Stimulated activated naive CD8-positive, alpha-beta T cell treated with anti-CD3 and anti-CD28 coated beads, Interleukin-15, amount 100 ng/mL, for 72 hours (primary cell): Measurements from ENCODE around the gene KPNA6.

Experiments
- ATAC-seq: fragments of 150-1000 bp; cut with Tn5 transposase; 2 replicates; pipeline ENCODE4 v1.10.0; 2021; ENCODE audit warnings: mild to moderate bottlenecking, moderate library complexity
- DNase-seq, 2 donors: peaks; one replicate each; pipeline ENCODE4 v3.0.0; 2021 to 2022
- H3K27ac Mint-ChIP-seq, 2 donors: one replicate each; pipeline ENCODE4 v1.8.0; 2022; ENCODE audit warnings: mild to moderate bottlenecking in 2 of 2, mixed read lengths in 2 of 2, moderate library complexity in 2 of 2
- H3K27me3 Mint-ChIP-seq: one replicate; pipeline ENCODE4 v1.8.0; 2022; ENCODE audit warnings: mixed read lengths
- H3K4me1 Mint-ChIP-seq: one replicate; pipeline ENCODE4 v1.8.0; 2022; ENCODE audit warnings: mild to moderate bottlenecking, mixed read lengths
- H3K4me3 Mint-ChIP-seq, 2 donors: one replicate each; pipeline ENCODE4 v1.8.0; 2022; ENCODE audit warnings: mild to moderate bottlenecking in 2 of 2, mixed read lengths in 2 of 2, moderate library complexity in 1 of 2
- H3K9me3 Mint-ChIP-seq, 2 donors: one replicate each; pipeline ENCODE4 v1.8.0; 2022; ENCODE audit warnings: mixed read lengths in 2 of 2

The KPNA6 gene

DNA sequence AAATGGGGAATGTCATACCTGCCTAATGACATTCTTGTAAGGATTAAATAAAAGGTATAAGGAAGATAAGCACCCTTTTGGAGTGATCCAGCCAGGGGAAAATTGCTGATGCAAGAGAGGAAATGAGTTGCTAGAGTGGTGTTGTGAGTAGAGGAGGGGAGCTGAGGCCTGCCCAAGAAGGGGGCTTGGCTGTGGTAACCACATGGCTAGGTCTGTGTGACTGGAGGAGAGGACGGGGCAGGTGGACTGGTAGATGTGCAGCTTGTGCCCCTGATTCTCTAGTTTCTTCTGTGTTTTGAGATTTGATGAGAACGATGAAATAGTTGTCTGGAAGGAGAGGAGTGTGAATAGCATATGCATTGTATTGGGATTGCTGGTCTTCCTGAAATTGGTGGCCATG lies 78.2 kb downstream of the KPNA6 start:
- H3K4me1 Mint-ChIP-seq: peaks cover 62% of the 10 kb centered on the region
- peak overlapping the region; percentile 81 for H3K4me3 Mint-ChIP-seq

GRCh38 chr1:32186491-32186890 lies 78.6 kb downstream of the KPNA6 start:
- peaks cover 60% of the 10 kb centered on the region for H3K4me1 Mint-ChIP-seq
- H3K27me3 Mint-ChIP-seq: no peaks in the 10 kb centered on the region
- peak overlapping the region; percentile 81 for H3K4me3 Mint-ChIP-seq
- no peaks in the 10 kb centered on the region for H3K9me3 Mint-ChIP-seq
- ATAC-seq: peak; percentile 6
- DNase-seq: no peak
- H3K27ac Mint-ChIP-seq: peak overlapping the region; percentile 100

More for the DNA sequence above, 78.2 kb downstream of the KPNA6 start:
- no peaks in the 10 kb centered on the region for H3K9me3 Mint-ChIP-seq
- peak in 1 of 2 donors; percentile 45 for DNase-seq
- H3K27ac Mint-ChIP-seq: peak overlapping the region; percentile 100
- peak; percentile 83 for ATAC-seq
- no peaks in the 10 kb centered on the region for H3K27me3 Mint-ChIP-seq

DNA sequence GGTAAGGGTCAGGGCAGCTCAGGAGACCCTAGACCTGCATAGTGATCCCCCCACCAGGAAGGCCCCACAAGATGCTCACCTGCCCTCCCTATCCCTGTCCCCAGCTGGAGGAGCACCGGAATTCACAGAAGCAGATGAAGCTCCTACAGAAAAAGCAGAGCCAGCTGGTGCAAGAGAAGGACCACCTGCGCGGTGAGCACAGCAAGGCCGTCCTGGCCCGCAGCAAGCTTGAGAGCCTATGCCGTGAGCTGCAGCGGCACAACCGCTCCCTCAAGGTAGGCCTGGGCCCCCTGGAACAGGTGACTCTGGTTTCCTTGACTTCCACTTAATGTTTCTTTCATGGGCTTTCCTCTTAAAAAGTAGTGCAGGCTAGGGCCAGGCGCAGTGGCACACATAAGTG lies 80.0 kb downstream of the KPNA6 start:
- no peaks in the 10 kb centered on the region for H3K9me3 Mint-ChIP-seq
- no peak for ATAC-seq
- H3K27ac Mint-ChIP-seq: peak overlapping the region in 1 of 2 donors; percentile 13
- no peak overlapping the region for H3K4me3 Mint-ChIP-seq
- DNase-seq: no peak
- no peaks in the 10 kb centered on the region for H3K27me3 Mint-ChIP-seq
- H3K4me1 Mint-ChIP-seq: peaks cover 60% of the 10 kb centered on the region

DNA sequence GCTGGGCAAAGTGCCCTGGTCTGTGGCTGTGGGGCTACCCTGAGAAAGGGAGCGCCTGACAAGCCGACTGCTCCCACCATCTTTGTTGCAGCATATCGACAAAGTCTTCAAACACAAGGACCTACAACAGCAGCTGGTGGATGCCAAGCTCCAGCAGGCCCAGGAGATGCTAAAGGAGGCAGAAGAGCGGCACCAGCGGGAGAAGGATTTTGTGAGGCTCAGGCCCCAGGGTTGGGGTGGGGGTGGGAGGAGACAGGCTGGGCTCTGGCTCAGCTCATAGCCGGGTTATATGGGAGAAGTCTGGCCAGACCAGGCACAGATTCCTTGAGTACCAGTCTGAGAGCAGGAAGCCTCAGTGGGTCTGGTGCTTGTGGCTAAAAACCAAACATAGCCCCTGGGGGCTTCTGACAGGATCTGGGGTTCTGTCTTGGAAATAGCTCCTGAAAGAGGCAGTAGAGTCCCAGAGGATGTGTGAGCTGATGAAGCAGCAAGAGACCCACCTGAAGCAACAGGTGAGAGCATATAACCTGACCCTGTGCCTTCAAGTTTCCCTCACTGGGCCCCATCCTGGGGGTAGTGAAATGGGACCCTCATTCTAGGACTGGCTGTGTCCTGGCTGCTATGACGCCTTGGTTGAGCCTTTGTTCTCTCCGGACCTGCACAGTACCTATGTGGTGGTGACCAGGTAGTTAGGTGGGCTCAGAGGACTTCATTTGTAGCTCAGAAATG lies 84.5 kb downstream of the KPNA6 start:
- Mint-ChIP-seq H3K27me3 (no peaks in the 10 kb centered on the region), H3K9me3 (no peaks in the 10 kb centered on the region), H3K4me1 (peaks cover 67% of the 10 kb centered on the region), H3K4me3 (no peak overlapping the region), H3K27ac (no peak overlapping the region)
- no peak for DNase-seq
- ATAC-seq: no peak

DNA sequence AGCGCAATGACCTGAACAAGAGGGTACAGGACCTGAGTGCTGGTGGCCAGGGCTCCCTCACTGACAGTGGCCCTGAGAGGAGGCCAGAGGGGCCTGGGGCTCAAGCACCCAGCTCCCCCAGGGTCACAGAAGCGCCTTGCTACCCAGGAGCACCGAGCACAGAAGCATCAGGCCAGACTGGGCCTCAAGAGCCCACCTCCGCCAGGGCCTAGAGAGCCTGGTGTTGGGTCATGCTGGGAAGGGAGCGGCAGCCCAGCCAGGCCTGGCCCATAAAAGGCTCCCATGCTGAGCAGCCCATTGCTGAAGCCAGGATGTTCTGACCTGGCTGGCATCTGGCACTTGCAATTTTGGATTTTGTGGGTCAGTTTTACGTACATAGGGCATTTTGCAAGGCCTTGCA lies 87.1 kb downstream of the KPNA6 start:
- DNase-seq (no peak), ATAC-seq (no peak)
- Mint-ChIP-seq H3K4me3 (no peak overlapping the region), H3K27me3 (no peaks in the 10 kb centered on the region), H3K4me1 (peaks cover 83% of the 10 kb centered on the region), H3K27ac (no peak overlapping the region), H3K9me3 (no peaks in the 10 kb centered on the region)

DNA sequence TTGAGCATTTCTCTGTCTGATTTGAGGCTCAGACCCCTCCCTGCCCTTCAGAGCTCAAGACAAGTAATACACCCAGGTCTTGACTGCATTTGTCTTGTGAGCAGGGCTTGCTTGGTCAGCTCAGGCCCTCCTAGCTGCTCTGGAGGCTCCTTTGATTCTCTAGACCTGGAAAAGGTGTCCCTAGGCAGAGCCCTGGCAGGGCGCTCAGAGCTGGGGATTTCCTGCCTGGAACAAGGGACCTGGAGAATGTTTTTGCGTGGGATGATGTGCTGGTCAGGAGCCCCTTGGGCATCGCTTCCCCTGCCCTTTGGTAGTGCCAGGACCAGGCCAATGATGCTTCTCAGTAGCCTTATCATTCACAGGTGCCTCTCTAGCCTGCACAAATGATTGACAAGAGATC lies 87.7 kb downstream of the KPNA6 start:
- H3K4me1 Mint-ChIP-seq: peaks cover 89% of the 10 kb centered on the region
- ATAC-seq: no peak

DNA sequence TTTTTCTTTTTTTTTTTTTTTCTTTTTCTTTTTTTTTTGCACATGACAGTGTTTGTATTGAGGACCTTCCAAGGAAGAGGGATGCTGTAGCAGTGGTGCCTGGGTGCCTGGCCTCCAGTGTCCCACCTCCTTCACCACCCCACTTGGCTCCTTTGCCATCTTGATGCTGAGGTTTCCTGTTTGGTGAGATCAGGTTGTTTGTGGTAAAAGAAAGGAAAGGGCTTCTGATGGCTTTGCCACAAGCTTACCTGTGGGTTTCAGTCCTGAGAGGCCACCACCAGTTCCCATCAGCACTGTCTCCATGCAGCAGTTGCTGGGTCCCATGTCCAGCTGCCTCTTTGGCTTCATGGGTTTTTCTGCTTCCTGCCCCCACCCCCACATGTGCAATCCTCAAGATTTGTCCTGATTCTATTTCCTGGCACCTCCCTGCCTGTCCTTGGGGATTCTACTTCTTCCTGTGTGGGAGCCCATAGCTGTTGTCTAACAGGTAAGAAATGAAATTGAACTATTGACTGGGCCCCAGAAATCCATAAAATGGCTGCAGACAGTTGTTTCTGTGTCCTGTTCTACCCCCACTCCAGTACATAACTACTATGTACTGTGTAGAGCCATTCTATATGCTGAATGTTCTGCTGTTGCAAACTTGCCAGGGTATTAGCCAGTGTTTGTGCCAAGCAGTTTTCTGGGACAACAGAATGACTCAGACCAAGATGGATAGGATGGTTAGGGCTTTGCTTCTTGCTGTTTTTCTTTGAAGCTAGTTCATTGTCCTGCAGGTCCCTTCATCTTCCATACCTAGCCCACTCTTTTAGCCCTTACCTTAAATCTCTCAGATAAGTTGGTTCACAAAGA lies 88.3 kb downstream of the KPNA6 start:
- no peaks in the 10 kb centered on the region for H3K9me3 Mint-ChIP-seq
- H3K27me3 Mint-ChIP-seq: no peaks in the 10 kb centered on the region
- peak in 1 of 2 donors; percentile 33 for DNase-seq
- H3K27ac Mint-ChIP-seq: peak overlapping the region in 1 of 2 donors; percentile 70
- H3K4me1 Mint-ChIP-seq: peaks cover 93% of the 10 kb centered on the region
- ATAC-seq: peak; percentile 35
- H3K4me3 Mint-ChIP-seq: peak overlapping the region in 1 of 2 donors; percentile 46

More for the DNA sequence above, 87.7 kb downstream of the KPNA6 start:
- Mint-ChIP-seq H3K9me3 (no peaks in the 10 kb centered on the region), H3K4me3 (no peak overlapping the region), H3K27ac (no peak overlapping the region), H3K27me3 (no peaks in the 10 kb centered on the region)
- DNase-seq: no peak

GRCh38 chr1:32197074-32197473 lies 89.2 kb downstream of the KPNA6 start:
- Mint-ChIP-seq H3K27me3 (no peaks in the 10 kb centered on the region), H3K4me3 (no peak overlapping the region), H3K9me3 (no peaks in the 10 kb centered on the region), H3K4me1 (peaks cover 93% of the 10 kb centered on the region), H3K27ac (no peak overlapping the region)
- ATAC-seq (no peak), DNase-seq (no peak)

GRCh38 chr1:32197837-32198236 lies 90.0 kb downstream of the KPNA6 start:
- Mint-ChIP-seq H3K9me3 (no peaks in the 10 kb centered on the region), H3K27ac (no peak overlapping the region), H3K4me3 (no peak overlapping the region), H3K4me1 (peaks cover 93% of the 10 kb centered on the region), H3K27me3 (no peaks in the 10 kb centered on the region)
- DNase-seq (no peak), ATAC-seq (no peak)

DNA sequence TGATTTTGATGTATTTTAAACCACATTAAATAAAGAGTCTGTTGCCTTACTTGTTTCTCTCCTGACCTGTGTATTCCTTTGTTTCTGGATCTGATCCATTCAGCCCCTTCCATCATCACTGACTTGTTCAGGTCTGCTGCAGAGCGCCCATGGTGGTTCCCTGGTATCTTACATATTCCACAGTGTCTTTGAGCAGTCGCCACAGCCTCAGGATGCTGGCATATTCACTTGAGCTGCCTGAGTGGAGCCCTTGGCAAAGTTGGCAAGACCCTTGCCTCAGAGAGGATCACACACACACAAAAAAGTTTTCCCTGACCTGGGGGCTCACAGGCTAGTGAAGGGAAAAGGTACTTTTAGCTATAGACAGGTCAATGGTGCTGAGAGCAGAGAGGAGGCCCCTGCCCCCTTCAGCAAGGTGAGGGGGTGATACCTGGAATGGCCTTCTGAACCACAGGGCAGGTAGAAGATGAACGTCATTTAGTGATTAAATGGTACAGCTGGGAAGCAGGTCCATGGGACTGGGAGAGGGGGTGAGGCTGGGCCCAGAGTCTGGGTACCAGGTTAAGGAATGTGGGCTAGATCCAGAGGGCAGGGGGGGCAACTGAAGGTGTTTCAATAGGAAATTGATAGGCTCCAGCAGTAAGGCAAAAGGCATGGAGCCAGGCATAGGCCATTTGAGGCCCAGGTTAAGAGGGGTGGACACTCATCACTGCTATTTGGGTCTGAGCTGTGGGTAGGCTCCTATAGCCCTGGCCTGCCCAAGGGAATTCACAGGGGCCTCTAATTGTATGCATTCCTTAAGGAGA lies 90.6 kb downstream of the KPNA6 start:
- Mint-ChIP-seq H3K4me1 (peaks cover 93% of the 10 kb centered on the region), H3K4me3 (peak overlapping the region; percentile 22 to 77), H3K27ac (no peak overlapping the region), H3K27me3 (no peaks in the 10 kb centered on the region), H3K9me3 (no peaks in the 10 kb centered on the region)
- ATAC-seq (no peak), DNase-seq (no peak)

DNA sequence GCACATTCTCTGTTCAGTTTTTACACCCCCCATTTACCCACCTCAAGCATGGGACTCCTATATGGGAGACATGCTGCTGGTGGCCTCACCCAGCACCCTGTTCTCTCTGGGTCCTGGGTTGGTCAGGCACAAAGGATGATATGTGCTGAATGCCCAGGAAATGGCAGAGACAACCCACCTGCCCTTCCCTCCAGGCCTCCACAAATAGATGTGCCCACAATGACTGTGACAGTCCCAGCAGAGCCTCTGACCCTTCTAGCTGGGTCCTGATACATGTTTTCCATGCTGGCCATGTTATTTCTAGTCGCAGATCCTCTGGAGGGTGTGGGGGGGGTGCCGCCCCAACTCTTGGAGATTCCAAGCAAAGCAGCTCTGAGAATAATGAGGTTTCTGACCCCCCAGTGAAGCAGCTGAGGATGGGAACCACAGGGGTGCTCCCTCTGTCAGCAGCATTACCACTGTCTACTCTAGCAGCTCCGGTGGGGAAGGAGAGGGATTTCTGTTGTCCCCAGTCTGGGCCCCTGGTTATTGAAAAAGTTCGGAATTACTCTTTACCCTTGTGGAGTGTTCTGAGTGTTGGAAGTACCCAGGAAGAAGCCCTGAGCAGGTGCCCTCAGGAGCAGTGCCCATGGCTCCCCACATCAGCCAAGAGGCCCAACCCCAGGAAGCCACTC lies 91.3 kb downstream of the KPNA6 start:
- DNase-seq: no peak
- H3K9me3 Mint-ChIP-seq: no peaks in the 10 kb centered on the region
- ATAC-seq: no peak
- H3K4me1 Mint-ChIP-seq: peaks cover 93% of the 10 kb centered on the region
- H3K27ac Mint-ChIP-seq: peak overlapping the region; percentile 6 to 16
- no peaks in the 10 kb centered on the region for H3K27me3 Mint-ChIP-seq
- peak overlapping the region; percentile 77 to 92 for H3K4me3 Mint-ChIP-seq

- DNase-seq: no peak
- ATAC-seq: no peak
- H3K4me3 Mint-ChIP-seq: peak overlapping the region; percentile 77 to 92
- H3K9me3 Mint-ChIP-seq: no peaks in the 10 kb centered on the region
- H3K27ac Mint-ChIP-seq: no peak overlapping the region
- H3K4me1 Mint-ChIP-seq: peaks cover 93% of the 10 kb centered on the region
- no peaks in the 10 kb centered on the region for H3K27me3 Mint-ChIP-seq
Observed at GRCh38 chr1:32199717-32200072, 91.8 kb downstream of the KPNA6 start.

GRCh38 chr1:32200226-32201010 lies 92.6 kb downstream of the KPNA6 start, which contains the start of gene CCDC28B:
TSS of gene CCDC28B (plus strand) at chr1:32200595. CDS start at chr1:32201936, 1,341 bp downstream.
- peak within 1 kb of the TSS; percentile 77 to 92 for H3K4me3 Mint-ChIP-seq
- ATAC-seq (peak; percentile 55), DNase-seq (peak; percentile 56 to 58)
- H3K4me1 Mint-ChIP-seq: peaks cover 93% of the 10 kb centered on the region
- H3K27ac Mint-ChIP-seq: peak within 1 kb of the TSS; percentile 90 to 93
- no peaks in the 10 kb centered on the region for H3K27me3 Mint-ChIP-seq
- H3K9me3 Mint-ChIP-seq: no peaks in the 10 kb centered on the region
